ENCODE measurements around the gene TGM5.
"Not testable (repeated sequence)": the region's sequence is repeated elsewhere in the genome, so short reads cannot be mapped to it uniquely, and the experiment has no call there.

Gene TGM5

DNA sequence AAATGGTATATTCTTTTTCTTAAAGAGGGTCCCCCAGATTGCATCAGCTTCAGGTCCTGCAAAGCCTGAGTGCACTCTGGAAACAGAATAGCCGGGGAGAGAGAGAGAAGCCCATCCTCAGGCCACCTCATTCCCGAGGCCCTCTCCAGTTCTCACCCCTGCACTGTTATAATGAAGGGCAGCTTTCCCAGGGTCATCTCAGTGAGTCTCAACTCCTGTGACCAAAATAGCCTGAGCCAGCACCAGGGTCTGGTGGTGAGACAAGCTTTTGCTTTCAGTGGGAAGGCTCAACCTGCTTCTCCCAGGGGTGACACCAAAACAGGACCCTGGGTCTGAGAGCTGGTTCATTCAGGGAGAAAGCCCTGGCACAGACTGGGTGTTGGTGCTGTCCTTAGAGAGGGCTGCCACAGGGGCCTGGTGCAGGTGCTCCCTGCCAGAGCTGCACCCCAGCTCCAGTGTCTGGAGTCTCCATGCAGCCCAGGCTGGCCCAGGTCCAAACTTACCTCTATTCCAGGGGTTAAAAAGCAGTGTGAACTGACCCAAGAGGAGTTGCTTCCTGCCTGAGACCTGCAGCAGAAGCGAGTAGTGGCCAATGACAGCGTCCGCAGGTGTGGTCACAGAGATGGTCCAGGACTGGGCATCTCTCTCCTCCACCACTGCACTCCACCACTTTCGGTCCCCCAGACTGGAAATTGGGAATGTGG, 52.0 kb downstream of the TGM5 start:
- DNase-seq = no peak

DNA sequence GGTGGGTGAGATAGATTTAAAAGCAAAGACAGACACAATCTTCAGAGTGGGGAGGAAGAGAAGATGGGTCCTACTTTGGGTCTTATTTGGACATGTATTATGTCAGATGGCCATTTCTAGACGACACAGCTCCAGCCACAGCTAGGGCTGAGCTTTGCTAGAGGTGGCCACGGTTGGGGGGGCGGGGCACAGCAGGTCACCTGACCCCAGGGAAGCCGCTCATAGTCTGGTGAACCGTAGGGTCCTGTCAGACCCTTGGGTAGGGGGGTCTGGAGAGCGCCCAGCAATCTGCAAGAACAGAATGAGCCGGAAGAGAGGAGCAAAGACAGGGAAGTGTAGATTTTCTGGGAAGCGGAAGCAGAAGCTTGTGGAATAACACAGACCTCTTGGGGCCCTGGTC, 52.6 kb downstream of the TGM5 start:
- DNase-seq = no peak

DNA sequence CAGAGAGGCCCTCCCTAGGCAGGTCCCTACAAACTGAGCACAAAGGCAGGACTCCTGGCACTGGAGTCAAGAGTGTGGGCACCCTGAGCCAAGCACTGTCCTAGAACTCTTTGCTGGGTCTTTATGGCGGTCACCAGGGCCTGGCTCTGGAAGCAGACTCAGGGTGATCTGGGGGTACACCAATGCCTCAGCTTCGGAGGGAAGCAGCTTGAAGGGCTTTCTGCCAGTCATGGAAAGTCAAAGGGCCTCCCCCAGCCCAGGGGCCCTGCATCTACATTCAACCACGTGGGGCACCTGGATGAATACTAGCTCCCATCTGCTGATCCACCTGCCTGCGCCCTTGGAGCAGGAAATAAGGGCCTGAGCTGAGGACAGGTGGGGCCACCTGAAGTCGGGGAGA, 53.3 kb downstream of the TGM5 start:
- DNase-seq = no peak

DNA sequence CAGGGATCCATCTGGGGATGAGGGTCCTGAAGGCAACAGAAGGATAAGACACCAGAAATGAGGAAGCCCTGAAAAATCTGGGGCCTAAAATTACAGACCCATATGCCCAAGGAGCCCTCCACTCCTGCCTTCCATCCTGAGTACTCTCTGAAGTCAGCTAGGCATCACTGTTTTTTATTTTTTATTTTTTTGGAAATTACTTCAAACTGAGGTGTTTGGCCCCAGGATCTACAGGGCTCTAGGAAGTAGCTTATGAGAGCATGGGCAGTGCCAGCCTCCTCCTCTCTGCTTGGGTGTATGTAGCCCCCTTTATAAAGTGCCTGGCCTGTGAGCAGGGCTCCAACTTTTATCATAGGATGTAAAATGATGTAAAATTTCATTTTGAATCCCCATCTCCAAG, 53.8 kb downstream of the TGM5 start:
- DNase-seq = no peak

DNA sequence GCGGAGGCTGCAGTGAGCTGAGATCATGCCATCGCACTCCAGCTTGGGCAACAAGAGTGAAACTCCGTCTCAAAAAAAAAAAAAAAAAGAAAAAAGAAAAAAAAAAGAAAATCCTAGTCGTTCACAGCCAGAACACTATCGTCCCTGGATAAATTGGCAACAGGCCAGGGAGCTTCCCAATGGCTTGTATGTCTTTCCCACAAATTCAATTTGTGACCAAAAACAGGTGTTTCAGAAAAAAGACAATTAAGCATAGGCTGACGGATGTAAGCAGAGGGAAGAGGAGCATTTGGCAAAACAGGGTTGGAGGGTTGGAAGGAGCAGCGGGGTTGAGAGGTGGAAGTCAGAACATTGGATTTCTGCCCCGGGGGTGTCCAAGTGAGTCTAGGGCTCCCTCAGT, 54.4 kb downstream of the TGM5 start:
- no peak for DNase-seq

DNA sequence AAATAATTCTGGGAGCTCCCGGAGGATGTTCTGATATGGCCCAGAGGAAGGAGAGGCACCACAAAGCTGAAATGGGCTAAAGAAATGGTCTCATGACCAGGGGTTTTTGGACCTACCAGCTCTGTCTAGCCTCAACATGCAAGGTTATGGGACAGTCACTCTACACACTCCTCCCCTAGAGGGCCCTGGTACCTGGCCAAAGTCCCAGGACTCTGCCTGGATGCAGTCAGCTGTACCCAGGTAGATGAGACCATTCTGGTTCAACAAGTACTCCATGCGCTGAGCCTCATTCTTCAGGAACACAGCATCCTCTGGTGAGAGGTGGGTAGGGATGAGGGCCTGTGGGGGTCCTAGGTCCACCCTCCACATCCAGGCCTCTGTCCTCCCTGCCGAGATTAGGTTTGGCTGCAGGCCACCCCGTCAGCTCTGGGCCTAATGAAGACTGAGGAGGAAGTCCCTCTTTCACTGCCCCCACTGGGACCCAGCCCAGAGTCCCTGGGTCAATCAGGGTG, 55.4 kb downstream of the TGM5 start:
- no peak for DNase-seq

DNA sequence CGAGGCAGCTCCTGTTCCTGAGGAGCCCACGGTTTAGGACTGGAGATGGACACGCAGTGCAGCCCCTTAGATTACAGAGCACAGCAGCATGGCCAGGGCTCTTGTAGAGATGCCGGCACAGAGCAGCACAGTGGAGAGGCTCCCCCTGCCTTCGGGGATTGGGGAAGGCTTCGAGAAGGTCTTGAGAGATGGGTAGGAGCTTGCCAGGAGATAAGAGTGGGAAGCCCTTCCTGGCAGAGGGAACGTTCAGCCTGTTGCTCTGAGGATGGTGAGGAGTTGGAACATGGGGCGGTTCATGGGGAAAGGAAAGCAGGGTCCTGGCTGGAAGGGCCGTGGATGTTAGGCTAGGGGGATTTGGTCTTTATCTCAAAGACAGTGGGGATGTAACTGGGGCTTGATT, 55.9 kb downstream of the TGM5 start:
- DNase-seq = no peak

DNA sequence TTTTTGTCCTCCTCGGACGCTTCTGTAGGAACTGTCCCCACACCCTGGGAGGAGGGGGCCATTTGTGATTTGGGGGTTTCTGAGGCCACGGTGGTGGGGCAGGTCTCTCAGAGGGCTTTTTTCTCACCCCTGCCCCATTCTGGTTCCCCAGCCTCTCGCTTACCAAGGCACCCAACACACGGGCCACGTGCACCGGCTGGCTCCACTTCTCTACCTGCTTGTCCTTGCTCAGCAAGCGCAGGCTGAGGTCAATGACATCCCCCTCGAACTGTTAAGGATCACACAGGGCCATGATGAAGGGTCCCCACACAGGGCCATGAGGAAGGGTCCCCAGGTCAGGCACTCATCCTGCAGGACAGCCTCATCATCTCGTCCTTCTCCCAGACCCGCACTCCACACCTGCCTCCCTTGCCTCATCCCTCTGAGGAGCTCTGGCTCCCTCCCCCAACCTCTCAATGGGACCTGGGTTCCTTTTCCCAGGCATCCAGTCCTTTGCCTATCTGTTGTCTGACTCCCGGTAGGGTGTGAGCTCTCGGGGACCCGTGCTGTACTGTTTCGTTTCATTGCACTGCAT, 56.5 kb downstream of the TGM5 start:
- DNase-seq = no peak

DNA sequence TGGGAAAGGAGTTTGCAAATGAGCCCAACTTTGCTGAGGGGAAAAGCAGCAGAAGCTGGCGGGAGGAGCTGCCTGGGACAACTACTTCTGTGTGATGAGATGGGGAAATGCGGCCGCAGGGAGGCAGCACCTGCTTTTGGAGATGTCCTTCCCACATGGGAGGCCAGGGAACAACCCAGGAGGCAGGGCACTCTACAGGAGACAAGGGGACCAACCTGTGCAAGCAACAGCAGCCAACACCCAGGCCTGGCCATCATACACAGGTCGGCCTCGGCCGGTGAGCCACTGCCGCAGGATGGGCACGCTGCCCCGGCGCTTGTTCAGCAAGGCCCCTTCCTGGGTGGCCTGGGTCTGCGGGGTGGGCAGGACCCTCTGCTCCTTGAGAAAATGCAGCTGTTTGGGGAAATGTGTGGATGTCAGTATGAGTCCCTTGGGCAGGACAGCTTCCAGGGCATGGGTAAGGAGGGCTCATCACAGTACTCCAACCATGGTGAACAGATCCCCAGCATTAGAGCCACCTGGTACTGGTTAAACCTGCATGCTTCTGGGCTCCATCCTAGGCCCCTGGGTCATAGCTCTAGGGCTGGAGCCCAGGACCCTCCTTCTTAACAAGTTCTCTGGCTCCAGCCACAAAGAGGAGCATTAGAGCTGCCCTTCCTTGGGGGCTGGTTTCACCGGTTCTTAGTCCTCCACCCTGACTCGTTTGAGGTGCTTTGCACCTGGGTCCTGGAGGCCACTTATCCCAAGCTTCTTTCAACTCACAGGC, 57.5 kb downstream of the TGM5 start:
- DNase-seq = no peak

DNA sequence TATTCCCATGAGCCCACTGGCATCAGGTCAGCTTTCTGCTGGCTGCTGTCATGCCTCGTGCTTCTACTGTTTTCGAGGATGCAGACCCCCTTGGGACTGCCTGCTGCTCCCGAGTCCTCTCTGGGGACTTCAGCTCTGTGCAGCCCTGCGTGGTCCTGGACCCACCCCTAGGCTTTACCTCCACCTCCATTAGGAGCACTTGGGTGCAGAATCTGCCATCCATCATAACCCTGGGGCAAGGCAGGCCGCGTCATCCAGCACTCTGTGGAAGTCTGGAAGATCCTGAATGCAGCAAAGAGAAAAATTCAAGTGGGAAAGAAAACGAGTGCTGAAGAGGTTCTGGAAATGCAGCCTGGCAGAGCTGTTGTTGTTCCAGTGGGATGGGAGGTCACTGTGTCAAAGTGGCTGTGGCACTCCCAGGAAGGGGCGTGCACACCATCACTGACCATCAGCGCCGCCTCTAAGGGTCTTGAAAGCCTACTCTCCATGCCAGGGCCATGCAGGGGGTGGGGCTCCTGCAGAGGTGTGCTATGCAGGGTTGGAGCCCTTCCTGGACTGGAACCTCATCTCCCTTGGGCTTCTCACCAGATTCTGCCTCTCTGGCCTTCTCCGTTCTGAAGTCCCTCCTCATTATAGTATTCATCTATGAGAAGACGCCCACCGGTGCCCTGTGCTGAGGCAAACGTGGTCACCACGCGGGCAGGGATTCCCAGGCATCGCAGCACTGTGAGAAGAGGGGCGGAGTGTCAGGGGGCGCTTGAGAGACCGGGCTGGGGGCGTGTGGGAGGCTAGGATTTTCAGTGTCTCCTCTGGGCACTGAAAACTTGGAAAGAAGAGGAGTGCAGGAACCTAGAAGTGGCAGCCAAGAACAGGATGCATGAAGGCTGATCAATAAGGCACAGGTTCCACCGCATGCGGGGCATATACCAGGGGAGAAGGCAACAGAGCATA, 58.4 kb downstream of the TGM5 start:
- no peak for DNase-seq

DNA sequence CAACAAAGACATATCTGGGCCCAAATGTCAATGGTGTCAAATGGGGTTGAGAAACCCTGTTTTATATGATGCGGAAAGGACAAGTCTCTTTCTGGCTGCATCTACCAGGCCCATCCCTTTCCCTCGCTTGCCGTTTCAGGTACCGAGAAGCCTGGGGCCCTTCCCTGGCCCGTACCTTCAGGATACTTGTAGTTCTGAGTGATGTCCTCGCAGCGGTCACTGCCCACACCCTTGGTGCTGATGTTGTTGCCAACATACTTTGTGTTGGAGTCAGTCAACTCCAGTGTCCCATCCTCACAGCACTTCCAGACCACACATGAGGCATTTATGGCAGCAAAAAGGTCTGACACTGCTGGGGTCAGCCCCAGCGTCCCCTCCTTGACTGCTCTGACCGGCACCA, 59.7 kb downstream of the TGM5 start:
- DNase-seq = no peak

DNA sequence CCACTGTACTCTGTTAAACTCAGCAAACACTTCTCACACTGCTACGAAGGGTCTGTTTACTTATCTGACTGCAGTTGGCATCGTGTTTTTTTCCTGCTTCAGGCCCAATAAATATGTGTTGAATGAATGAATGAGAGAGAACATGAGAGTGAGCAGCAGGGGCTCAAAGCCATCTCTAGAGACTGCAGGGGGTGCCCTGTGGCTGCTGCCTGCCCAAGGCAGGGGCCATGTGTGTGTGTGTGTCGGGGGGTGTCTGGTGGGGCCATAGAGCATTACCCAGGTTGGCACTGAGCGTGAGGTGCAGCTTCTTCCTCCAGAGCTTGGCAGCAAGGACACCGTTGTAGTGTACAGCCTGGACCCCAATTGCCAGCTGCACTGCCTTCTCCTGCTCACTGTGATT, 60.7 kb downstream of the TGM5 start:
- no peak for DNase-seq

DNA sequence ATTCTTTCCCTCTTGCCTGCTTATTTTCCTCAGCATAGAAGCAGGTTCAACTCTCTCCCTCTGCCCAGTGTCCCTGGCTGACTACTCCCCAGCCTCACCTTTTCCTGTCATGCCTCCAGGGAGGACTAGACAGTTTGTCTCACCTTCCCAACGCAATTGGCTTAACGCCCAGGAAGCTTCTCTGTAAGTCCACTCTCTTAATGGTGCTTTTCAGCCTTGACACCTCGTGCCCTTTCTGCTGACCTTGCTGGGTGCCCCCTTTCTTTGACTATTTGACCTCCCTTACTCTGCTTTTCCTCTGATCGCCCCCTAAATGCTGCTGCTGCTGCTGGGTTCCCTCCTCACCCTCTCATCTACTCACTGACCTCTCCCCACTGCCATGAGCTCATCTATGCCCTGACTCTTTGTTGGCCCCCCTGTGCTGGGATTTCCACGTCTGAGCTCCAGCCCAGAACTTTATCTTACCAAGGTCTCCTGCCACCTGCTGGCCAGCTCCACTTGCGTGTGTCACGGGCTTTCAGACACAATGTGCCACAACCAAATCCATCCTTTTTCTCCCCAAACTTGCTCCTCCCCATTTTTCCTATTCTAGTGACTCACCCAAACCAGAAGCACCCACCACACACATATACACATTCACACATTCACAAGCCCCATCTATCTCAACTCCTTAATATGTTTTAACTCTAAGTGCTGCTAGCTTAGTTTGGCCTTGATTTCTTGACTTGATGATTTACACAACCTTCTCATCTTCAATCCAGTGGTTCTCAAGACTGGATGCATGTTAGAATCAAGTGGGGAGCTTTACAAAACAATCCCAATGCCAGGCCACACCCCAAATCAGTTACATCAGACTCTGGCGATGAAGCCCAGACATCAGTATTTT, 62.5 kb downstream of the TGM5 start:
- peak in 1 of 2 donors; percentile 47 for DNase-seq

DNA sequence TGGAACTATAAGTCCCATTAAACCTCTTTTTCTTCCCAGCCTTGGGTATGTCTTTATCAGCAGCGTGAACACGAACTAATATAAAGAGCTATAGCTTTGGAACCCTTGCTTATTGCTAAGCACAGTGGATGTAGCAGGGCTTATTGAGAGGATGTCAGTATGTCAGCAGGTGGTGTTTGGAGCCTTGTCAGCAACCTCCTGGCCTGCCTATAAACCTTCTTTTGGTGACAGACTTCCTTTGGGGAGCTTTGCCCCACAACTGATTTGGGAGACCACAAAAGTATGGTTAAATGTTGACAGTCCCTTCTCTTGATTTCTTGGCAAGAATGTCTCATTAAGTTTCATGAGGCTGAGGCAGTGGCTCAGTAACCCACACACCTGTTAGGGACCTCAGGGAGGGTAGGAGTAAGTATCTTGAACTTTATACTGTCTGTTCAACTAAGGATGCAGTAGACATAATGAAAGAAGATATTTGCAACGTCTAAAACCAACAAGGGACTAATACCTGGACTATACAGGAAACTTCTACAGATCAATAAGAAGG, 66.7 kb downstream of the TGM5 start:
- DNase-seq = no peak

DNA sequence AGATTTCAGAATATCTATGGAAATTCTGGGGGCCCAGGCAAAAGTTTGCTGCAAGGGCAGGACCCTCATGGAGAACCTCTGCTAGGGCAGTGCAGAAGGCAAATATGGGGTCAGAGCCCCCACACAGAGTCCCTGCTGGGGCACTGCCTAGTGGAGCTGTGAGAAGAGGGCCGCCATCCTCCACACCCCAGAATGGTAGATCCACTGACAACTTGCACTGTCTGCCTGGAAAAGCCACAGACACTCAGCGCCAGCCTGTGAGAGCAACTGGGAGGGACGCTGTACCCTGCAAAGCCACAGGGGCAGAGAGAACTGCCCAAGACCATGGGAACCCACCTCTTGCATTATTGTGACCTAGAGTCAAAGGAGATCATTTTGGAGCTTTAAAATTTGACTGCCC, 67.7 kb downstream of the TGM5 start:
- DNase-seq = no peak

DNA sequence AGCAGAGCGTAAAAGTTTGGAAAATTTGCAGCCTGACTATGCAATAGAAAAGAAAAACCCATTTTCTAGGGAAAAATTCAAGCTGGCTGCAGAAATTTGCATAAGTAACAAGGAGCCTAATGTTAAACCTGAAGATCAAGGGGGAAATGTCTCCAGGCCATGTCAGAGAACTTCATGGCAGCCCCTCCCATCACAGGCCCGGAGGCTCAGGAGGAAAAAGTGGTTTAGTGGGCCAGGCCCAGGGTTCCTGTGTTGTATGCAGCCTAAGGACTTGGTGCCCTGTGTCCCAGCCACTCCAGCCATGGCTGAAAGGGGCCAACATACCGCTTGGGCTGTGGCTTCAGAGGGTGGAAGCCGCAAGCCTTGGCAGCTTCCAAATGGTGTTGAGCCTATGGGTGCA, 68.2 kb downstream of the TGM5 start:
- not testable (repeated sequence) for DNase-seq

DNA sequence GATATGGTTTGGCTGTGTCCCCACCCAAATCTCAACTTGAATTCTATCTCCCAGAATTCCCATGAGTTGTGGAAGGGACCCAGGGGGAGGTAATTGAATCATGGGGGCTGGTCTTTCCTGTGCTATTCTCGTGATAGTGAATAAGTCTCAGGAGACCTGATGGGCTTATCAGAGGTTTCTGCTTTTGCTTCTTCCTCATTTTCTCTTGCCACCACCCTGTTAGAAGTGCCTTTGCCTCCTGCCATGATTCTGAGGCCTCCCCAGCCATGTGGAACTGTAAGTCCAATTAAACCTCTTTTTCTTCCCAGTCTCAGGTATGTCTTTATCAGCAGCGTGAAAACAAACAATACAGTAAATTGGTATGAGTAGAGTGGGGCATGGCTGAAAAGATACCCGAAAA, 69.0 kb downstream of the TGM5 start:
- DNase-seq = not testable (repeated sequence)

DNA sequence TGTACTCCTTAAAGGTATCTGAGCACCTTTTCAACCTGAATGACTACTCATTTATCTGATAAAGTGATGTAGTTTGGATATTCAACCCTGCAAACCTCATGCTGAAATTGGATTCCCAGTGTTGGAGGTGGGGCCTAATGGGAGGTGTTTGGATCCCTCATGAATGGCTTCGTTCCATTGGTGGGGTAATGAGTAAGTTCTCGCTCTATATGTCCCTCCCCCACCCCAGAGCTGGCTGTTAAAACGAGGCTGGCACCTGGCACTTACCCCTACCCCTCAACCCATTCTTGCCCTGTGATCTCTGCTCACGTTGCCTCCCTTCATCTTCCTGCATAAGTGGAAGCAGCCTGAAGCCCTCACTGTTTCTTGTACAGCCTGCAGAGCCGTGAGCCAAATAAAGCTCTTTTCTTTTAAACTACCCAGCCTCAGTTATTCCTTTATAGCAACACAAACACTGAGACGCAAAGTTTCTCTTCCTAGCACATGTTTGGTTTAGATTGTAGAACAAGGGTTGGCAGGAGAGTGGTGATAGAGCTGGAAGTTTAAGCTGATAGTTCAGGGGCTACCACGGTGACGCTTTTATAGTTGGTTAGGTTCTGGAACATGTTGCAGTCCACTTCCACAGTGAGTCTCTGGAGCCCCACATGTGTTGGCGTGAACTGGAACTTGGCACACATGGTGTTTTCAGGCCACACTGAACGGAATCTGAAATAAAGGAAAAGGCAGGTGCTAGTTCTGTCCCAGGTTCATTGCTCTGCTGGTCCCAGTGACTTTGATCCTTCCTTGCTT, 69.8 kb downstream of the TGM5 start:
- DNase-seq = no peak

DNA sequence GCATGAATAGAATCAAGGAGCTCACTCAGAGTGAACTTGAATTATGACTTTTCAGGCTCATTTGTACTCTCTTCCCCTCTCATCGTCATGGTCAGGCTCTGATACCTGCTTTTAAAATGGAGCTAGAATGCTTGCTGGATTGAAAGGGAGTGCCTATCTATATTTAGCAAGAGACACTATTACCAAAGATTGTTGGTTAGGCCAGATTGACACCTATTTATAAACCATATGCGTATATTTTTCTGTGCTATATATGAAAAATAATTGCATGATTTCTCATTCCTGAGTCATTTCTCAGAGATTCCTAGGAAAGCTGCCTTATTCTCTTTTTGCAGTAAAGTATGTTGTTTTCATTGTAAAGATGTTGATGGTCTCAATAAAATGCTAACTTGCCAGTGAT, 71.9 kb downstream of the TGM5 start:
- no peak for DNase-seq

DNA sequence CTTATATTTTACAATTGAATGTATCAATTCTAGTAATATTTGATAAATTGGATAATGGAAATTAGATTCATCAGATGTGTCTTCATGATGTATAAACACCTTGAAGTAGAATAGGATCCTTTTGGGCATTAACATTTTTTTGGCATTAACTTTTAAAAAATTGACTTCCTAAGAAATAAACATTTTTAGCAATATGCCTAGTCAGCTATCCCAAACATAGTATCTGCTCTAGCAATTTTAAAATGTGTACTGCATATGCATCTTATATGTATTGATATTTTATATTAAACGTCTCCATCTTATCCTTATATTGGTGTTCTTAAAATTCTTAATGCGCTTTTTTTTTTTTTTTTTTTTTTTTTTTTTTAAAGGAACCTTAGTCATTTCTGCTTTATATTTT, 73.0 kb downstream of the TGM5 start:
- no peak for DNase-seq

DNA sequence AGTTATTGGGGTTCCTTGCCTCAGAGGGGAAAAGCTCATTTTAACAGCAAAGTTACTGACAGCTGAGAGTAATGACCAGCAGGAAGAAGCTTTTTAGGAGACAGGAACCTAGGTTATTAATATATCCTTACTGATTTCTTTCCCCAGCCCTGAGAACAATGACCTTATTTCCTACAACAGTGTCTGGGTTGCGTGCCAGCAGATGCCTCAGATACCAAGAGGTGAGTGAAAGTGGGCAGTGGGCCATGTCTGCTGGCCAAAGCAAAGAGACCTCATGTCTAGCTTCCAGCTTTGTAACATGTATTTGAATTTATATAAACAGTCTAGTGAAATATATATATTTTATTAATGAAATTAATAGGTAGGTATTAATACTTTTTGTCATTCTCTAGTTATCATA, 76.5 kb downstream of the TGM5 start:
- no peak for DNase-seq

Data from bone marrow (tissue), 2 donors.